A549 (cell line): ENCODE results near the gene TCERG1L. TPM values are rescaled to one million over a fixed set of nuclear protein-coding genes. Genes with fewer than 3 reads are reported as not detected.

Source experiments
- ATAC-seq, 2 experiments: fragments of 200-7000 bp in 1 of 2; fragments of >200 bp in 1 of 2; cut with Nextera tagmentation in 1 of 2; cut with Tn5 transposase in 1 of 2; 3 replicates each; pipeline versions ENCODE4 v1.8.0 to v1.9.1; 2018 to 2020; ENCODE audit warnings: mild to moderate bottlenecking in 1 of 2, moderate library complexity in 1 of 2
- CTCF ChIA-PET: fragments of 300-600 bp; sonication (Branson Sonifier 250); formaldehyde crosslinking; extraction: SDS; loops from one replicate; lab custom pipeline; 2021; ENCODE audit warnings: antibody characterized with exemption, inconsistent platforms; lab: Yijun Ruan, JAX
- POLR2A ChIA-PET: fragments of 350-600 bp; formaldehyde crosslinking; extraction: SDS; loops from one replicate; lab custom pipeline; 2021; ENCODE audit warnings: antibody characterized with exemption, inconsistent platforms; lab: Yijun Ruan, JAX
- DNase-seq, 2 experiments: peaks; one replicate each; pipeline versions ENCODE4 v3.0.0 to v3.0.0-alpha.2; 2011 to 2016; ENCODE audit warnings: low read depth in 1 of 2, low spot score in 1 of 2
- FAIRE-seq: peaks from 2 replicates; lab custom pipeline; 2011; peaks lifted over from hg19 to GRCh38; lab: Jason Lieb, UNC
- H3K27ac ChIP-seq, 2 experiments: fragments of >200 bp; sonication (Bioruptor Twin); formaldehyde crosslinking; 3 replicates each; pipeline ENCODE4 v1.5.1; 2016 to 2017
- H3K4me1 ChIP-seq: fragments of >200 bp; sonication (Bioruptor Twin); formaldehyde crosslinking; 3 replicates; pipeline ENCODE4 v1.6.1; 2016
- H3K4me2 ChIP-seq: fragments of >200 bp; sonication (Bioruptor Twin); formaldehyde crosslinking; 3 replicates; pipeline ENCODE4 v1.6.1; 2016
- H3K4me3 ChIP-seq: fragments of >200 bp; sonication (Bioruptor Twin); formaldehyde crosslinking; 3 replicates; pipeline ENCODE4 v1.5.1; 2016
- H3K9me3 ChIP-seq: fragments of >200 bp; sonication (Bioruptor Twin); formaldehyde crosslinking; 3 replicates; pipeline ENCODE4 v1.6.1; 2016
- BCL3 ChIP-seq: fragments of >200 bp; sonication (Bioruptor Twin); formaldehyde crosslinking; IDR thresholded peaks from 3 replicates; pipeline ENCODE4 v1.6.1; 2016
- E2F6 ChIP-seq: IDR thresholded peaks from 2 replicates; pipeline ENCODE4 v1.6.1; 2012; ENCODE audit warnings: low read depth, borderline replicate concordance
- ELK1 ChIP-seq: fragments of 150-350 bp; IDR thresholded peaks from 2 replicates; pipeline ENCODE4 v1.6.1; 2014; ENCODE audit warnings: low read depth, mild to moderate bottlenecking, low read length
- GATA3 ChIP-seq: IDR thresholded peaks from 2 replicates; pipeline ENCODE4 v1.6.1; 2012; ENCODE audit warnings: borderline replicate concordance
- HMGXB4 ChIP-seq: fragments of 250-450 bp; sonication (Bioruptor Pico); IDR thresholded peaks from 2 replicates; pipeline ENCODE4 v1.5.0; 2021; ENCODE audit warnings: mild to moderate bottlenecking, moderate library complexity, borderline replicate concordance
- HOXA7 ChIP-seq: fragments of 250-450 bp; sonication (Bioruptor Pico); IDR thresholded peaks from 2 replicates; pipeline ENCODE4 v1.5.0; 2020; ENCODE audit warnings: mild to moderate bottlenecking, moderate library complexity
- JUNB ChIP-seq: fragments of >200 bp; sonication (Bioruptor Twin); formaldehyde crosslinking; IDR thresholded peaks from 2 replicates; pipeline ENCODE4 v1.6.1; 2016
- MAFK ChIP-seq: fragments of 450-650 bp; IDR thresholded peaks from 2 replicates; pipeline ENCODE4 v1.6.1; 2014; ENCODE audit not compliant: partially characterized antibody
- NR3C1 ChIP-seq: fragments of >200 bp; sonication (Bioruptor Twin); formaldehyde crosslinking; IDR thresholded peaks from 3 replicates; pipeline ENCODE4 v1.6.1; 2017
- RFX5 ChIP-seq: fragments of 450-650 bp; IDR thresholded peaks from 2 replicates; pipeline ENCODE4 v1.7.1; 2014; ENCODE audit warnings: antibody characterized with exemption, mild to moderate bottlenecking, moderate library complexity
- SMC3 ChIP-seq: fragments of >200 bp; sonication (Bioruptor Twin); formaldehyde crosslinking; IDR thresholded peaks from 3 replicates; pipeline ENCODE4 v1.6.1; 2018; ENCODE audit warnings: inconsistent platforms
- TFCP2L1 ChIP-seq: fragments of 250-450 bp; sonication (Bioruptor Pico); IDR thresholded peaks from 2 replicates; pipeline ENCODE4 v1.5.0; 2021; ENCODE audit warnings: mild to moderate bottlenecking
- WGBS: methylation state at CpG from one replicate; pipeline ENCODE4 v1.1.6; 2017; ENCODE audit errors: missing lambda C conversion rate; 5-methylcytosine and 5-hydroxymethylcytosine counted together
- polyA plus RNA-seq, 4 experiments: library from polyadenylated mRNA; depleted of rRNA in 3 of 4; stranded (reverse); fragments of >200 nt; fragmentation: RNase III in 1 of 4; extraction: RNeasy Plus Mini Kit Qiagen cat#74134 plus additional on column Dnase treatment in 1 of 4; gene quantifications; 2 replicates in 3 of 4; 3 replicates in 1 of 4; pipeline ENCODE4 v1.2.3, GENCODE V29; 2011 to 2017

The TCERG1L gene
- polyA plus RNA-seq, 2 of the 4 experiments (the other 2 are of a cell fraction) = not detected

- no peaks in the 10 kb centered on the region for H3K9me3 ChIP-seq
- whole genome bisulfite sequencing = 45% methylated on average over 19 of the region's 21 CpGs
- ChIA-PET CTCF (no interaction called here), POLR2A (no interaction called here)
- no peak for FAIRE-seq
- no peak for DNase-seq
- H3K4me3 ChIP-seq = no peak overlapping the region
- no peak overlapping the region for H3K27ac ChIP-seq
- H3K4me1 ChIP-seq = no peaks in the 10 kb centered on the region
- TF ChIP-seq MAFK = no peak
- ATAC-seq = no peak
- no peak overlapping the region for H3K4me2 ChIP-seq
Measured at GRCh38 chr10:131089150-131089549, 222.4 kb downstream of the TCERG1L start.

GRCh38 chr10:131088619-131089018, 222.9 kb downstream of the TCERG1L start:
- ChIA-PET POLR2A (no interaction called here), CTCF (no interaction called here)
- FAIRE-seq (no peak), ATAC-seq (no peak), DNase-seq (peak in 1 of 2 experiments; percentile 16)
- no peak overlapping the region for H3K27ac ChIP-seq
- H3K4me2 ChIP-seq = no peak overlapping the region
- 71% methylated on average over 24 of the region's 25 CpGs for WGBS
- H3K9me3 ChIP-seq = no peaks in the 10 kb centered on the region
- no peak overlapping the region for H3K4me3 ChIP-seq
- no peak for TF ChIP-seq HOXA7 (CRISPR knock-in tag)
- no peak for TF ChIP-seq RFX5
- H3K4me1 ChIP-seq = no peaks in the 10 kb centered on the region

- WGBS = 59% methylated on average over 14 of the region's 24 CpGs
- CTCF ChIA-PET = no interaction called here
- no peak for FAIRE-seq
Measured at GRCh38 chr10:131087464-131088215, 223.9 kb downstream of the TCERG1L start.

GRCh38 chr10:131086511-131086910, 225.0 kb downstream of the TCERG1L start:
- no peak for ATAC-seq

More at GRCh38 chr10:131087464-131088215, 223.9 kb downstream of the TCERG1L start:
- POLR2A ChIA-PET = no interaction called here
- no peak overlapping the region for H3K4me3 ChIP-seq
- H3K4me2 ChIP-seq = no peak overlapping the region
- DNase-seq (no peak), ATAC-seq (no peak)
- no peaks in the 10 kb centered on the region for H3K4me1 ChIP-seq
- no peak overlapping the region for H3K27ac ChIP-seq
- H3K9me3 ChIP-seq = no peaks in the 10 kb centered on the region
- TF ChIP-seq TFCP2L1 (CRISPR knock-in tag) = no peak
- TF ChIP-seq, all 56 proteins: peak for 0

More at GRCh38 chr10:131086511-131086910, 225.0 kb downstream of the TCERG1L start:
- Histone ChIP-seq H3K4me3 (no peak overlapping the region), H3K4me2 (no peak overlapping the region), H3K4me1 (no peaks in the 10 kb centered on the region), H3K9me3 (no peaks in the 10 kb centered on the region), H3K27ac (no peak overlapping the region)
- POLR2A ChIA-PET = no interaction called here
- CTCF ChIA-PET = no interaction called here
- DNase-seq (no peak), FAIRE-seq (no peak)
- 17% methylated on average over 5 of the region's 5 CpGs for WGBS
- TF ChIP-seq RFX5 = no peak
- no peak for TF ChIP-seq HMGXB4 (CRISPR knock-in tag)
- no peak for TF ChIP-seq GATA3
- TF ChIP-seq NR3C1 = no peak
- TF ChIP-seq E2F6 = no peak
- no peak for TF ChIP-seq JUNB
- TF ChIP-seq ELK1 = no peak
- TF ChIP-seq SMC3 = no peak
- no peak for TF ChIP-seq BCL3
